ENCODE data around the gene CRKL. TPM values are rescaled to one million over a fixed set of nuclear protein-coding genes. Genes with fewer than 3 reads are reported as not detected.

Gene CRKL
- total RNA-seq, 1 donor from 2014 or later = 91.0 TPM

- peaks cover 18% of the 10 kb centered on the region for H3K4me1 Mint-ChIP-seq
- H3K36me3 ChIP-seq = no peaks in the 10 kb centered on the region
- peaks cover 19% of the 10 kb centered on the region for H3K36me3 Mint-ChIP-seq
- H3K4me3 ChIP-seq = no peak overlapping the region
- no peak overlapping the region for H3K27ac ChIP-seq
- no peak overlapping the region for H3K27ac Mint-ChIP-seq
- DNase-seq (ENCODE audit: low spot score) = no peak
- no peaks in the 10 kb centered on the region for H3K4me1 ChIP-seq
- H3K27me3 Mint-ChIP-seq (ENCODE audit: insufficient read depth, low read depth) = peaks cover 12% of the 10 kb centered on the region
- no peak overlapping the region for H3K9ac ChIP-seq
- no peaks in the 10 kb centered on the region for H3K9me3 ChIP-seq (ENCODE audit: low read depth)
- no peak overlapping the region for H2AFZ ChIP-seq (replicated peaks)
- TF ChIP-seq CTCF (IDR thresholded peaks at IDR 0.05) (no peak), EZH2phosphoT487 (IDR thresholded peaks at IDR 0.05) (no peak), EZH2 (IDR thresholded peaks at IDR 0.05) (no peak)
- H3K27me3 ChIP-seq = peaks cover 34% of the 10 kb centered on the region
- peaks cover 40% of the 10 kb centered on the region for H3K79me2 ChIP-seq (ENCODE audit: low read depth)
- no peaks in the 10 kb centered on the region for H3K9me3 Mint-ChIP-seq
- peaks cover 41% of the 10 kb centered on the region for H3F3A ChIP-seq (ENCODE audit: low read depth)
- H3K4me2 ChIP-seq = no peak overlapping the region
- peaks cover 89% of the 10 kb centered on the region for H4K20me1 ChIP-seq (ENCODE audit: low read depth)
- no peak overlapping the region for H3K4me3 Mint-ChIP-seq
Observed at GRCh38 chr22:20953668-20954500, 36.7 kb downstream of the CRKL start.

DNA sequence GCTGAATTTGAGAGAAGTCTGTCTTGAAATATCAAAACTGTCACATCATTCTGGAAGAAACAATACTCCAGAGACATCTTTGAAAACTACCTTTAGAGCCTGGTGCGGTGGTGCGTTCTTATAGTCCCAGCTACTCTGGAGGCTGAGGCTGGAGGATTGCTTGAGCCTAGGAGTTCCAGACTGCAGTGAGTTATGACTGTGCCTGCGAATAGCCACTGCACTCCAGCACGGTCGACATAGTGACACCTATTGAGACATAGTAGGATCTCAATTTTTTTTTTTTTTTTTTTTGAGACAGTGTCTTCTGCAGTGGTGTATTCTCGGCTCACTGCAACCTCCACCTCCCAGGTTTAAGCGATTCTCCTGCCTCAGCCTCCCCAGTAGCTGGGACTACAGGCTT is 38.3 kb downstream of the CRKL start:
- TF ChIP-seq EZH2 (IDR thresholded peaks at IDR 0.05) (no peak), EZH2phosphoT487 (IDR thresholded peaks at IDR 0.05) (no peak), CTCF (IDR thresholded peaks at IDR 0.05) (no peak)
- H3K4me1 Mint-ChIP-seq = peaks cover 11% of the 10 kb centered on the region
- H3K27me3 Mint-ChIP-seq (ENCODE audit: insufficient read depth, low read depth) = peaks cover 12% of the 10 kb centered on the region
- Histone ChIP-seq H3K9me3 (ENCODE audit: low read depth) (no peaks in the 10 kb centered on the region), H3K4me1 (no peaks in the 10 kb centered on the region), H3K27ac (no peak overlapping the region), H3K27me3 (peaks cover 35% of the 10 kb centered on the region), H4K20me1 (ENCODE audit: low read depth) (peaks cover 72% of the 10 kb centered on the region), H3K36me3 (no peaks in the 10 kb centered on the region), H3K79me2 (ENCODE audit: low read depth) (peaks cover 24% of the 10 kb centered on the region), H2AFZ (replicated peaks) (no peak overlapping the region), H3K4me3 (no peak overlapping the region), H3F3A (ENCODE audit: low read depth) (peaks cover 35% of the 10 kb centered on the region), H3K4me2 (no peak overlapping the region), H3K9ac (no peak overlapping the region)
- no peak overlapping the region for H3K4me3 Mint-ChIP-seq
- peaks cover 12% of the 10 kb centered on the region for H3K36me3 Mint-ChIP-seq
- H3K9me3 Mint-ChIP-seq = no peaks in the 10 kb centered on the region
- no peak overlapping the region for H3K27ac Mint-ChIP-seq
- DNase-seq (ENCODE audit: low spot score) = no peak

DNA sequence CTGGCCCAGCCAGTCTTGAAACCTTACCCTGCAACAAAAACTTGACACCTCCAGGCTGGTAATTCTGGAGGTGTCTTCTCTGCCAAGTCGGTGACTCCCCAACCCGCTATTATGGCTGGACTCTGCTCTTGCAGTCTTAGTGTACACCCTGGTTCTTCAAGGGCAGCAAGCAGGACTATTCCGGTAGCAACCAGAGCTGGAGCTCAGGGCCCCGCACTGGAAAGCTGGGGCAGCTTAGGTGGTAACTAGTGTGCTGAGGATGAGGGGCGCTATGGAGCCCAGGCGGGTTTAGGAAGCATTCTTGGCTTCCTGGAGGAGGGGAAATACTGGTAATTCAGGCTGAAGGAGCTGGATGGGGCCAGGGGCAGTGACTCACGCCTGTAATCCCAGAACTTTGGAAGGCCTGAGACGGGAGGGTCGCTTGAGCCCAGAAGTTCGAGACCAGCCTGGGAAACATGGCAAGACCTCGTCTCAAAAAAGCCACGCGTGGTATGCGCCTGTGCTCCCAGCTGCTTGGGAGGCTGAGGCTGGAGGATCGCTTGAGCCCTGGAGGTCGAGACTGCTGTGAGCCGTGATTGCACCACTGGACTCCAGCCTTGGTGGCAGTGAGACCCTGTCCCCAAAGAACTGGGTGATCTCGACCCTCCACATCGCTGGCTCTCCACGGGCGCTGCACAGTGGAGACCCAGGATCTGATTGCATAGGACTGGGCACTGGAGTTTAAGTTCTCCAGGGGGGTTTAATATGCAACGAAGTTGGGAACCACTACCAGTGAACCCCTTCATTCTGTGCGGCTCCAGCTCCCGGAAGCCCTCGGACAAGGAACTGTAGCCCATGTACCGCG is 39.3 kb downstream of the CRKL start:
- no peak overlapping the region for H3K27ac ChIP-seq
- H3K79me2 ChIP-seq (ENCODE audit: low read depth) = peaks cover 14% of the 10 kb centered on the region
- no peaks in the 10 kb centered on the region for H3K4me1 ChIP-seq
- peak overlapping the region; percentile 50 for H3K4me3 ChIP-seq
- H3K27me3 Mint-ChIP-seq (ENCODE audit: insufficient read depth, low read depth) = peaks cover 15% of the 10 kb centered on the region
- H3K36me3 Mint-ChIP-seq = peaks cover 9% of the 10 kb centered on the region
- H3K4me2 ChIP-seq = peak overlapping the region; percentile 76
- H3K9me3 ChIP-seq (ENCODE audit: low read depth) = no peaks in the 10 kb centered on the region
- no peak overlapping the region for H3K9ac ChIP-seq
- H4K20me1 ChIP-seq (ENCODE audit: low read depth) = peaks cover 63% of the 10 kb centered on the region
- peaks cover 32% of the 10 kb centered on the region for H3F3A ChIP-seq (ENCODE audit: low read depth)
- H3K36me3 ChIP-seq = no peaks in the 10 kb centered on the region
- no peaks in the 10 kb centered on the region for H3K9me3 Mint-ChIP-seq
- no peak for TF ChIP-seq EZH2phosphoT487 (IDR thresholded peaks at IDR 0.05)
- peak; percentile 33 for TF ChIP-seq CTCF (IDR thresholded peaks at IDR 0.05)
- TF ChIP-seq EZH2 (IDR thresholded peaks at IDR 0.05) = no peak
- no peak overlapping the region for H2AFZ ChIP-seq (replicated peaks)
- H3K27me3 ChIP-seq = peaks cover 35% of the 10 kb centered on the region
- H3K4me3 Mint-ChIP-seq = peak overlapping the region; percentile 77
- DNase-seq (ENCODE audit: low spot score) = peak; percentile 63
- H3K27ac Mint-ChIP-seq = no peak overlapping the region
- H3K4me1 Mint-ChIP-seq = peaks cover 11% of the 10 kb centered on the region

Measured in neural progenitor cell (in vitro differentiated cells).